ENCODE data around the gene SYNGAP1.

The SYNGAP1 gene

DNA sequence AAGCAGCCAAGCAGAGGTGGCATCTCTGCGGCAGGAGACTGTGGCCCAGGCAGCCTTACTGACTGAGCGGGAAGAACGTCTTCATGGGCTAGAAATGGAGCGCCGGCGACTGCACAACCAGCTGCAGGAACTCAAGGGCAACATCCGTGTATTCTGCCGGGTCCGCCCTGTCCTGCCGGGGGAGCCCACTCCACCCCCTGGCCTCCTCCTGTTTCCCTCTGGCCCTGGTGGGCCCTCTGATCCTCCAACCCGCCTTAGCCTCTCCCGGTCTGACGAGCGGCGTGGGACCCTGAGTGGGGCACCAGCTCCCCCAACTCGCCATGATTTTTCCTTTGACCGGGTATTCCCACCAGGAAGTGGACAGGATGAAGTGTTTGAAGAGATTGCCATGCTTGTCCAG lies 15.0 kb upstream of the SYNGAP1 start:
- no peak for DNase-seq (ENCODE audit: low read depth)

DNA sequence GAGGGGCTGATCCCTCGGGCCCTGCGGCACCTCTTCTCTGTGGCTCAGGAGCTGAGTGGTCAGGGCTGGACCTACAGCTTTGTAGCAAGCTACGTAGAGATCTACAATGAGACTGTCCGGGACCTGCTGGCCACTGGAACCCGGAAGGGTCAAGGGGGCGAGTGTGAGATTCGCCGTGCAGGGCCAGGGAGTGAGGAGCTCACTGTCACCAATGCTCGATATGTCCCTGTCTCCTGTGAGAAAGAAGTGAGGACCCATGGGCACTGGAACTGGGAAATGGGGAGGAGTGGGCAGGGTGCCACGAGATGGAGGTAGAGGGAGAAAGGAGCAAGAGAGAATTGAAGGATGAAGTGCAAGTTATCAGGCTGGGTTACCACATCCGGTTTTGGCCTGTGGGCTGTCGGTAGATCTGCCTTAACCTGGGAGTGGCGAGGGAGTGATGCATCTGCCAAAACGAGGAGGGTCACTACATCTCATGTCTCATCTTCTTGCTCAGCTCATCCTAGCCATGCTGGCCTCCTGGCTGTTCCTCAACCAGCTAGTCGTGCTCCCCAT lies 14.4 kb upstream of the SYNGAP1 start:
- DNase-seq (ENCODE audit: low read depth): no peak

DNA sequence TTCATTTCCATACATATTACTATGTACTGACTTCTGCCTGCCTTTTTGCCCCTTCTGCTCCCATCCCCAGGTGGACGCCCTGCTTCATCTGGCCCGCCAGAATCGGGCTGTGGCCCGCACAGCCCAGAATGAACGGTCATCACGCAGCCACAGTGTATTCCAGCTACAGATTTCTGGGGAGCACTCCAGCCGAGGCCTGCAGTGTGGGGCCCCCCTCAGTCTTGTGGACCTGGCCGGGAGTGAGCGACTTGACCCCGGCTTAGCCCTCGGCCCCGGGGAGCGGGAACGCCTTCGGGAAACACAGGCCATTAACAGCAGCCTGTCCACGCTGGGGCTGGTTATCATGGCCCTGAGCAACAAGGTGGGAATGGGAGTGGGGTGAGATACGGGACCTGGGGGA lies 13.7 kb upstream of the SYNGAP1 start:
- no peak for DNase-seq (ENCODE audit: low read depth)

DNA sequence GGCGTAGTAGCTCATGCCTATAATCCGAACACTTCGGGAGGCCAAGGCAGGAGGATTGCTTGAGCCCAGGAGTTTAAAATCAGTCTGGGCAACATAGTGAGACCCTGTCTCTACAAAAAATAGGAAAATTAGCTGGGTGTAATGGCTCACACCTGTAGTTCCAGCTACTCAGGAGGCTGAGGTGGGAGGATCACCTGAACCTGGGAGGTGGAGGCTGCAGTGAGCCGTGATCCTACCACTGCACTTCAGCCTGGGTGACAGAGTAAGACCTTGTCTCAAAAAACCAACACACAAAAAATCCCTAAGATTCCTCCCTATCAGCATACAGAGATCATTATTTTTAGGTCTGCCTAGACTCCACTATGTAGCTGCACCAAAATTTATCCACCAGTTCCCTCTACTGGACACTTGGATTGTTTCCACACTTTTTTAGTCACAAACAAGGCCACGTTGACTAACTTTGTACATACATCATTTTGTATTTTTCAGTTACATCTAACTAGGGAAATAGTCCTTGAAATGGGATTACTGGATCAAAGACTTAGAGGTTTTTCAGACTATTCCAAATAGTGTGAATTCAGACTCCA lies 12.6 kb upstream of the SYNGAP1 start:
- DNase-seq (ENCODE audit: low read depth): no peak

DNA sequence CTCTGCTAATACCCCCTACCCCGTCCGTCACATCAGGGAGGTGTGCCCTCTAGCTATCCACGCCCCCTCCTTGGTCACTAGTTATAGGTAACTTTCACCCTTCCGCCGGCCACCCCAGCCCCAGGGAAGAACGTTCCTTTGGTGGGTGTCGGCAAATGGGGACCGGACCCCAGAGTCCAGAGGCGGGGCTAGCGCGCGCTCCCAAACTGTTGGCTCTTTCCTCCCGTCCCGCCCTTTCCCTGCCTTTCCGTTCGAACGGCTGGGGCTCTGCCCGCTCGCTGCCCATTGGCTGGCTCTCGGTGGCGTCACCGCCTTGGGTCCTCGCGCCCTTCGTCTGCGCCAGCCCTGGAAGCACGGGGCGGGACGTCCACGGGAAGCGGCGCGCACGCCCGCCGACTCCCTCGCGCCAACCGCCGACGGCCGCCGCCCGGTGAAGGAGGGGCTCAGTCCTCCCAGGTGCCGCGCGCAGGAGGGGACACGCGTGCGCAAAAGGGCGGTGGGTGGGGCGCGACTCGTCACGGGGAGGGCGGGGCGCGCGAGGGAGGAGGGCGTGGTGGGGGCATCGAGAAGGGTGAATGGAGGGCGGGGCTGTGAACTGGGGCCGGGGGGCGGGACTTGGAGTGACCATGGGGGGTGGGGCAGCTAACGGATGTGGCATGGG lies 9.7 kb upstream of the SYNGAP1 start:
- peak; percentile 97 for DNase-seq (ENCODE audit: low read depth)

DNA sequence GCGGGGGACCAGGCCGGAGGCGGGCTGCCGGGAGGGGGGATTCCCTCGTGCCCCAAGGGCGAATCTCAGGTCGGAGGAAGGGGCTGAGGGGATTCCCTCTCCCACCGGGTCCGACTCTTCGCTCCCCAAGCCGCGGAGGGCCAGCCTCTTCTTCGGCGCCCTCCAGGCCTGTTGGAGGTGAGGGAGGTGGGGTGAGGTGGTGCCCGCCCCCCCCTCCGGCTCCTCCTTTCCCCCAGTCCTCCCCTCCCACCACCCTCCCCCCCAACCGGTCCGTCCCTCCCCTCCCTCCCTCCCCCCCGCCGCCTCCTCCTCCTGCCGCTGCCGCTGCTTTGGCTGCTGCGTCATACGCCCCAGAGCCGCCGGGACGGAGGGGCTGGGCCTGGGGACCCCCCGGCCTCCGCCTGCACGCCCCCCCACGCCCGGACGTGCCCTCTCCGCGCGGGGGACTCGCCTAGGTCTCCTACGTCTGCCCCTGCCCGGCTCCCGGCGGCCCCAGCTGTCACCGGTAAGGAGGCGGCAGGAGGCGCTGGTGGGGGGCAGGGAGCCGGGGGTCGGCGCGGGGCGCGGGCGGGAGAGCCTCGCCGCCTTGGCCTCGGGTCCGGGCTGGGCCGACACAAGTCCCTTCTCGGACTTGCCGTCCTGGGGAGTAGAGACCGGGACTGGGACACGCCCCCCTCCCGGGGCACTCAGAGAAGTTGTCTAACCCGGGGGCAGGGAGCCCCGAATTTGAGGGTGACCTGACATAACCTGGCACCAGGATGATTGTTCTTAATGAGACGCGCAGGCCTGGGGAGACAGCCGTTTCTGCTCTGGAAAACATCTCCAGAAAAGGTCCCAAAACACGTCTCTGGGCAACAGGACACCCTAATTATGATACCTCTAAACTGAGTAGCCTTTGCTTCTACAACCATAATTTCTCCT lies 8.9 kb upstream of the SYNGAP1 start, which contains the start of gene PHF1:
Gene PHF1 (plus strand): TSS at position 304 of the 921 bp plus-strand sequence. CDS start 1,250 bp downstream, outside the sequence.
- DNase-seq (ENCODE audit: low read depth): peak; percentile 67

DNA sequence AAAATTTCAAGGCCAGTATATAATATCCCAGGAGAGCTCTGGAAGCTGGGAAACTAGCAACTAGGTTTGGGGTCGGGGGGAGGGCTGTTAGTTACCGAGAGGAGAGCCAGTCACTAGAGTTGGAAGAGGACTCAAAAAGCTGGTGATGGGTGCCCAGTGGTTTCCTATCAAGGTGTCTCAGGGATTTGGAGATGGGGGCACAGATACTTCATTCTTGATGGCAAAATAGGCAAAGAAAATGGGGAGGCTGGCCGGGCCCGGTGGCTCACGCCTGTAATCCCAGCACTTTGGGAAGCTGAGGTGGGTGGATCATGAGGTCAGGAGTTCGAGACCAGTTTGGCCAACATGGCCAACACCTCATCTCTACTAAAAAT lies 8.2 kb upstream of the SYNGAP1 start:
- no peak for DNase-seq (ENCODE audit: low read depth)

DNA sequence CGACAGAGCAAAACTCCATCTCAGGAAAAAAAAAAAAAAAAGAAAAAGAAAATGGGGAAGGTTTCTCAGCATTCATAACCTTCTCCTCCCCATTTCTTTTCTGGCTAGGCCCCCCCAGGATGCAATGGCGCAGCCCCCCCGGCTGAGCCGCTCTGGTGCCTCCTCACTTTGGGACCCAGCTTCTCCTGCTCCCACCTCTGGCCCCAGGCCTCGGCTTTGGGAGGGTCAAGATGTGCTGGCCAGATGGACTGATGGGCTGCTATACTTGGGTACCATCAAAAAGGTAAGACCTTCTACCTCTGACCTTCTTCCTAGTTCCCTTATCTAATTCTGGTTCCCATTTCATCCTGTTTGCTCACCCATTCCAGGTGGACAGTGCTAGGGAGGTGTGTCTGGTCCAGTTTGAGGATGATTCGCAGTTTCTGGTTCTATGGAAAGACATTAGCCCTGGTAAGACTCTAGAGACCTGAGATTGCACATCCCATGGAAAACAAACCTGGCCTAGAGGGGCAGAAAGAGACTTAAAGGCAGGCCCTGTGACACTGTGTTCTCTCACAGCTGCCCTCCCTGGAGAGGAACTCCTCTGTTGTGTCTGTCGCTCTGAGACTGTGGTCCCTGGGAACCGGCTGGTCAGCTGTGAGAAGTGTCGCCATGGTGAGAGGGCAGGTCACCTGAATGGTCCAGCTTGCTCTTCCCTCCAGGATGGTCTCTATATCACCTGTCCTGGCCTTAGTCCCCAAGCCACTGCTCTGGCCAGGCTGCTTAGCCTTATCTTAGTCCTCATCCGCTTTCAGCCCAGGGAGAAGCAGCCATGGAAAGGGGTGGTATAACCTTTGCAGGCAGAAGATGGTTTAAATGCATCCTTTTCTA lies 7.5 kb upstream of the SYNGAP1 start:
- no peak for DNase-seq (ENCODE audit: low read depth)

DNA sequence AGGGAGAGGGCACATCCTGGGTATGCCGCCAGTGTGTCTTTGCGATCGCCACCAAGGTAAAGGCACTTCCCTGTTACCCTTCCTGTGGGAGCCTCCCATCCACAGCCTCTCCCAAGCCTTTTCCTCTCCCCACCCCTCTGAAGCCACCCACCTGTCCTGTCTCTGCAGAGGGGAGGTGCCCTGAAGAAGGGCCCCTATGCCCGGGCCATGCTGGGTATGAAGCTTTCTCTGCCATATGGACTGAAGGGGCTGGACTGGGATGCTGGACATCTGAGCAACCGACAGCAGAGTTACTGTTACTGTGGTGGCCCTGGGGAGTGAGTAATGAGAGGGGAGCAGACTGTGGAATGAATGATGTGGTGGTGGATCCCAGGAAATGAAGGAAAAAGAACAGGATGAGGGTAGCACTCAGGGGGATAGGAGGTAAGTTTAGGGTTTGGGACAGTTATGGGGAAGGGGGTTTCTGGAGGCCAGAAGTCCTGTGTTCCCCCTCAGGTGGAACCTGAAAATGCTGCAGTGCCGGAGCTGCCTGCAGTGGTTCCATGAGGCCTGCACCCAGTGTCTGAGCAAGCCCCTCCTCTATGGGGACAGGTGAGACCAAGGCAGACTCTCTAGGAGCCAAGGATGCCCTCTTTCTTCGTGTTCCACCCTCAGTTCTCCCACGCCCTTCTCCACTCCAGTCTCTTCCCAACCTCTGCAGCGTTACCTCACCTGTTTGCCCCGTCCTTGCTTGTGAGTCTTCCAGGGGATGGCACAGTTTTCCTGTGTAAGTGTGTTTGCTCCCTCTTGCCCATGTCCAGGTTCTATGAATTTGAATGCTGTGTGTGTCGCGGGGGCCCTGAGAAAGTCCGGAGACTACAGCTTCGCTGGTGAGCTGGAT lies 6.4 kb upstream of the SYNGAP1 start:
- no peak for DNase-seq (ENCODE audit: low read depth)

DNA sequence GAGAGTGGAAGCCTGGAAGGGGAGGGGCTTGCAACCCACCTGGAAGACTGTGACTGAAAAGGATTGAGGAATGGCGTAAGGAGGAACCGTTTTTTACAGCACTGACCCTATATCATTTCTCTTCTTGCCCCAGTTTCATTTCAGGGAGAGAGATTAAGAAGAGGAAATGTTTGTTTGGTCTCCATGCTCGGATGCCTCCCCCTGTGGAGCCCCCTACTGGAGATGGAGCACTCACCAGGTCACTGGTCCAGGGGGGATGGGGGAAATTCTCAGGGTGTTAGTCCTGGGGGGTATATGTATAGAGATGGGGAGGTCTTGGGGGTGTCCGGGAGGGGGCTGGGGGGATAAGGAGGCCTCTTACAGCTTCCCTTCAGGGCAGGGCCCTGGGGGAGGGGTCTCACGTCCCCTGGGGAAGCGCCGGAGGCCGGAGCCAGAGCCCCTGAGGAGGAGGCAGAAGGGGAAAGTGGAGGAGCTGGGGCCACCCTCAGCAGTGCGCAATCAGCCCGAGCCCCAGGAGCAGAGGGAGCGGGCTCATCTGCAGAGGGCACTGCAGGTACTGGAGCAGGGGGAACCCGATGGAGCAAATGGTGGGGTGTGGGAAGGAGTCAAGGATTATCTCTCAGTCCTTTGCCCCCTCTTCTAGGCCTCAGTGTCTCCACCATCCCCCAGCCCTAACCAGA lies 5.1 kb upstream of the SYNGAP1 start:
- DNase-seq (ENCODE audit: low read depth): no peak

DNA sequence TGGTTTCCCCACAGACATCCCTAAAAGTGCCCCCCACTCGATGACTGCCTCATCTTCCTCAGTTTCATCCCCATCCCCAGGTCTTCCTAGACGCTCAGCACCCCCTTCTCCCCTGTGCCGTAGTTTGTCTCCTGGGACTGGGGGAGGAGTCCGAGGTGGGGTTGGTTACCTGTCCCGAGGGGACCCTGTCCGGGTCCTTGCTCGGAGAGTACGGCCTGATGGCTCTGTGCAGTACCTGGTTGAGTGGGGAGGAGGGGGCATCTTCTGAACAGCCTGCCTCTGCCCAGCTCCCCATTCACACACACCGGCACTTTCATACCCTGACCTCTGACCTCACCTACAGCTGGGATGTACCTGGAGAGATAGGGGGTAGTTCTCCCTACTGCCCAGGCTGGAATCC lies 4.0 kb upstream of the SYNGAP1 start:
- DNase-seq (ENCODE audit: low read depth): no peak

DNA sequence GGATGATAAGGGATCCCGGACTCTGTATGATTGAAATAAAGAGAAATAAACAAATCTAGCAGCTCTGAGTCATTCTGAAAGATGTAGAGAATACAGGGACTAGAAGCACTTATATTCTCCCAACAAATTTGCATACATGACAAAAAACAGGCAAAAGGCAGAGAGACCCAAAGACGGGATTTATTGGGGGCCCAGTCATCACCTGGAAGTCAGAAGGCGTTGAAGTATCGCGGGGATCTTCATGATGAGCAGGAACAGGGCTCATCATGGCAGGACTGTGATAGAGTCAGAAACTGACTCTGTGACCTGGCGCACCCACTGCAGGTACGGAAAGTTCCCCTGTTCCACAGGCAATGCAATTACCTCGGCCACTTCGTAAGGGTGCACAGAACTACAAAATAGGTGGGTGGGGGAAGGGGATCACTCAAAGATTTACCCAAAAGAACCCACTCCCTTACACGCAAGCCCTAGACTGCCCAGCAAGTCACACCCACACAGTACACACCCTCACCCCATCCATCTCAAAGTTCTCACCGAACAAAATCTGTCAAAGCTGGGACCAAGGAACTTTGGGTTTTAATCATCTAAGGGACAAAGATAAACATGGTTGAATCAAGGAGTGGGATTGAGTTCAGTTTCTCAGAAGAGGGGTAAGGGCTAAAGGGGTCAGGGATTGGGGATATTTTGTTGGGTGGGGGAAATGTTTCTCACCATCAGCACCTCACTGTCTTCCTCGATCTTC lies 3.3 kb upstream of the SYNGAP1 start:
- no peak for DNase-seq (ENCODE audit: low read depth)

DNA sequence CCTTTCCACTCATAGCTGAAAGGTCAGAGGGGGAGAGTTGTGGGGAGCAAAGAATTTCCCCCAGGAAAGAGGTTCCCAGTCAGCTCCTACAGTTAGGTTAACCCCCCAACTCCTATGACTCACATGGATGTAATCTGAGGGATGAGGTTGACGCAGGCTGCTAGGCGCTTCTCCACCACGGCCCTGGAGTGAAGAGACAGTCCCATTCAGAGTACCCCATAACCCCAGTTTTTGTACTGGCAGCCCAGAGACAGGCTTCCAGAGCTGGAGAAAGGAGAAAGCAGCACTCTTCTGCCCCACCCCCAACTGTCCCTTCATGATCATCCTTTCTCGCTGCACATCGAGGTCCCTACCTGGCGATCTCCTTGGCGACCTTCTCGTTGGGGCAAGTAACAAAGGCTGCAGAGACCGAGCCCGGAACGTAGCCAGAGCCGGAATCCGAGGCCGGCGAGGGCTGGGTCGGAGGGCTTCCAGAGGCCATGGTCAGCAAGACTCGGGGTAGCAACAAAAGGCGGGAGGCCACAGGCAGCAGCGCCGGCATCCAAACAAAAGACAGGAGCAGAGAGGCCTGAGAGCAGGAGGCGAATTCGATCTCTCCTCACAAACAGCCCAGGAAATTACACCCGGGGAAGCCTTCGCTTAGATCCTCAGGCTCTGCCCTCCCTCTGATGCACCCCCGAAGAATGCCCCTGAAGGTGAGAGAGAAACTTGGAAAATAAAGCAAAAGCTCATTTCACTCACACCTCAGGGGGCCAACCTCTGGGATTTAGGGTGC lies 2.5 kb upstream of the SYNGAP1 start:
- DNase-seq (ENCODE audit: low read depth): peak; percentile 58

DNA sequence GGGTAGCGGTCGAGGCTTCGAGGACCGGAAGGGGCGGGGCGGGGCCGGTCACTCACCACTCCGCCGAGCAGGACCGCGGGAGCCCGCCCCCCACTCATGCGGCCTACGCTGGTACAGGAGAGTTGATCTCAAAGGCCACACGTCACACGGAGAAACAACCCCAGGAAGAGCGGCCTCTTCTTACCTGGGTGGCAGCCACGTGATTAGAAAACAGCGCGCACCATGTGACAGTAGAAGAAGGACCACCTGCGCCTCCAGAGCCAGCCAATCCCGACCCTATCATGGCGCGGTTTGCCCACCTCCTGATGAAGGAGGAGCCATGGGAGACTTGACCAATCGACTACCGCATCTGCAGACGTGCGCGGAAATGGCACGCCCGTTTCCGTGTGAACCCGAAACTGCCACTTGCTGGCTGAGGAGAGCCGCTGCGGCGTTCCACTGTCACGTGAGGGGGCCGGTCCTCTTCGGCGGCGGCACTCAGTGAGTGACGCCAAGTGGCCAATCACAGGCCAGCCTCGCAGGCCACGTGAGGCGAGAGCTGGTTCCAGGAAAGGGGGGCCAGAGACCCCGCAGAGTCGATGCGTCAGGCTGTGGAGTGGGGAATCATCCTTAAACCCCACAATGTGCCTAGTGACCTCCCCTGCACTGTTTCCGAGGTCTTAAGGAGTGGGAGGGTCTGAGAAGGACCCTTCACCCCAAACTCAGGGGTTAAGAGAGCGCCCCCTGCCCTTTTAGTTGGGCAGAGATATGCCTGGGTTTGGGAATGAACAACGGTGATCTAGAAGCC lies 1.8 kb upstream of the SYNGAP1 start, which contains the start of gene CUTA:
Gene CUTA (minus strand): TSS at position 205 of the 787 bp plus-strand sequence. CDS start 107 bp downstream, at position 98.
- peak; percentile 99 for DNase-seq (ENCODE audit: low read depth)

DNA sequence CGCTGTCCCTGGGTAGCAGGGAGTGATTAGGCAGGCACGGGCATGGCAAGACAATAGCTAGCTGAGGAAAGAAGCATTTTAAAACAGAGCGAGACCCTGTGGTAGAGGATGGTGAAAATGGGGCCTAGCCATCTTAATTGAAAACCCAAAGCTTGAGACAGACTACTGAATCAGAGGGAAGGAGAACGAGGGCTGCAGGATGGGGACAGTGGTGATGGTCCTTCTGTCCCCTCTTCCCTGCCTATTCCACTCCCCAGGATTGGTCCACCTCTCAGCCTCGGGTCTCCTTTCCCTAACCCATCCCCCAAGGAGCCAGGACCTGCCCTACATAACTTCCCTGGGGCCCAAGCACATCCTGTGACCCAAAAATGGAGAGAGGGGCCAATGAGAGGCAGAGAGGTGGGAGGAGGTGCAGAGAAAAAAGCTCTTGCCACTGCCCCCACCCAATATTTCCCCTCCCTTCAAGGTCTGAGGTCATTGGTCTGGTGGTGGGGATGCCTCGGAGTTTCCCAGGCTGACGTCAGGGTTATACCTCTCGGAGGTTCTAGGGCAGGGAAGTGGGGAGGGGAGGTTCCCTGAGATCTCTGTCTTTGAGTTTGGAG lies 1.1 kb upstream of the SYNGAP1 start:
- DNase-seq (ENCODE audit: low read depth): no peak

DNA sequence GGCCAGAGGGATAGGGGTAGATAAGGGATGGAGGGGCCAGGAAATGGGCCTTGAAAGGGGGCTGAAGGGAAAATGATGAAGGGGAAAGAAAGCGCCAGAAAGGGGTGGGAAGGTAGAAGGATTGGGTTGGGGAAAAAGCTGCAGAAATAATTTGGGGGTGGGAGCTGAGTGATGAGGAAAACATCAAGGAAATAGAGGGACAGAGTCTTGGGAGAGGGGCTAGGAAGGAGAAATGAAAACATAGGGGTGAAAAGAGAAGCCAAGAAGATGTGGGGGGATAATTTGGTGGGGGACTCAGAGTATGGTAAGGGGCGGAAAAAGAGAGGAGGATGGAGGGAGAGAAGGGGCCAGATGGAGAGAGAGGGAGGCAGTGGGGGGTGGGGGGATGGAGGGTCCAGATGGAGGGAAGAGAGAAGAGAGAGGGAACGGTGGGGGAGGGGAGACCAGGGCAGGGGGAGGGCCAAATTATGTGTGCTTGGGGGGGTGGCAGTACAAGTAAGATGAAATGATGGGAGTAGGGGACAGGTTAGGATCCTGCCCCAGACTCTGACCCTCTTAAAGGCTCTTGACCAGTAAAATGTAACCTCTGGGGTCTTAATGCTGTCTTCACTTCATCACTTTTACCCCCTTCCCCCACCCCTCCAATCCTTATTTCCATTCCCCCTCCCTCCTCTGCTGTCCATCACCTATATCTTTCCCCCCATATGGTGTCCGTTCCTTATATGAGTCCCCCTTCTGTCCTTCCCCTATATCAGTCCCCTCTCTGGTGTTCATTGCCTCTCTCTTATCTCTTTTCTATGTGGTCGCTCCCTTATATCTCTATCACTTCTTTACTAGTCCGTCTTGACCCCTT lies 852 bp downstream of the SYNGAP1 start:
- no peak for DNase-seq (ENCODE audit: low read depth)

Measured in GM04504 (cell line).